ENCODE data around the gene PTGIS. TPM values are rescaled to one million over a fixed set of nuclear protein-coding genes. Genes with fewer than 3 reads are reported as not detected.

PTGIS gene
- polyA plus RNA-seq, 1 donor (not counting 4 experiments of a cell fraction or from before 2014, with no cell fraction given) = not detected

- no peak for DNase-seq (ENCODE audit: low read depth, low spot score)
- H2AFZ ChIP-seq (ENCODE audit: control insufficient read depth, low read length) = peak overlapping the region; percentile 73
- dilution Hi-C loops (cut with MboI; ENCODE audit: extremely low pct_ligation_motif_present, low sequenced_read_pairs) = no loop called here
These were observed 43.0 kb upstream of the PTGIS start for GRCh38 chr20:49610691-49611538.

GRCh38 chr20:49608752-49609670 lies 41.1 kb upstream of the PTGIS start:
- FAIRE-seq (no peak), DNase-seq (ENCODE audit: low read depth, low spot score) (no peak)
- no peak overlapping the region for H3K4me2 ChIP-seq (ENCODE audit: control insufficient read depth, extremely low read depth, insufficient read depth, low read depth, low read length)
- no peaks in the 10 kb centered on the region for H4K20me1 ChIP-seq (ENCODE audit: control insufficient read depth, extremely low read depth, insufficient read depth, low read length)
- H3K79me2 ChIP-seq (ENCODE audit: control insufficient read depth, insufficient read depth, low read length) = no peaks in the 10 kb centered on the region
- no peaks in the 10 kb centered on the region for H3K9me1 ChIP-seq (ENCODE audit: control insufficient read depth, extremely low read depth, insufficient read depth, low read length)
- H3K27me3 ChIP-seq (ENCODE audit: control insufficient read depth, extremely low read depth, insufficient read depth, low read length) = no peaks in the 10 kb centered on the region
- no peak overlapping the region for H2AFZ ChIP-seq (ENCODE audit: control insufficient read depth, low read length)
- TF ChIP-seq EZH2 (IDR thresholded peaks at IDR 0.05; ENCODE audit: low read length) = no peak
- TF ChIP-seq CTCF (optimal IDR thresholded peaks at IDR 0.05 in 1 of 3, IDR thresholded peaks at IDR 0.05 in 1 of 3, conservative IDR thresholded peaks at IDR 0.05 in 1 of 3; ENCODE audit: extremely low read depth in 1 of 3, insufficient read depth in 2 of 3, low read length in 3 of 3) = peak; percentile 97 to 99 (median 98)
- no peak overlapping the region for H3K27ac ChIP-seq (ENCODE audit: control insufficient read depth, insufficient read depth, low read length)
- H3K4me1 ChIP-seq (ENCODE audit: control insufficient read depth, extremely low read depth, insufficient read depth, low read length) = peaks cover 14% of the 10 kb centered on the region
- H3K4me3 ChIP-seq (ENCODE audit: control insufficient read depth in 2 of 3, extremely low read depth in 1 of 3, insufficient read depth in 2 of 3, low read depth in 1 of 3, low read length in 3 of 3) = no peak overlapping the region
- H3K9me3 ChIP-seq (ENCODE audit: control insufficient read depth, low read depth, low read length) = no peaks in the 10 kb centered on the region
- H3K9ac ChIP-seq (ENCODE audit: control insufficient read depth, extremely low read depth, insufficient read depth, low read length) = no peak overlapping the region
- dilution Hi-C loops (cut with MboI; ENCODE audit: extremely low pct_ligation_motif_present, low sequenced_read_pairs) = no loop called here
- no peaks in the 10 kb centered on the region for H3K36me3 ChIP-seq (ENCODE audit: control insufficient read depth in 2 of 2, extremely low read depth in 1 of 2, insufficient read depth in 2 of 2, low read length in 2 of 2)

More at GRCh38 chr20:49610691-49611538, 43.0 kb upstream of the PTGIS start:
- H3K4me1 ChIP-seq (ENCODE audit: control insufficient read depth, extremely low read depth, insufficient read depth, low read length) = peaks cover 4% of the 10 kb centered on the region
- H3K79me2 ChIP-seq (ENCODE audit: control insufficient read depth, insufficient read depth, low read length) = no peaks in the 10 kb centered on the region
- H3K4me3 ChIP-seq (ENCODE audit: control insufficient read depth in 2 of 3, extremely low read depth in 1 of 3, insufficient read depth in 2 of 3, low read depth in 1 of 3, low read length in 3 of 3) = peak overlapping the region in 1 of 3 experiments; percentile 42
- peak overlapping the region; percentile 78 for H3K4me2 ChIP-seq (ENCODE audit: control insufficient read depth, extremely low read depth, insufficient read depth, low read depth, low read length)
- FAIRE-seq = no peak
- H4K20me1 ChIP-seq (ENCODE audit: control insufficient read depth, extremely low read depth, insufficient read depth, low read length) = no peaks in the 10 kb centered on the region
- no peak overlapping the region for H3K27ac ChIP-seq (ENCODE audit: control insufficient read depth, insufficient read depth, low read length)
- TF ChIP-seq CTCF (optimal IDR thresholded peaks at IDR 0.05 in 1 of 3, IDR thresholded peaks at IDR 0.05 in 1 of 3, conservative IDR thresholded peaks at IDR 0.05 in 1 of 3; ENCODE audit: extremely low read depth in 1 of 3, insufficient read depth in 2 of 3, low read length in 3 of 3) = peak; percentile 86 to 100 (median 86)
- no peak for TF ChIP-seq EZH2 (IDR thresholded peaks at IDR 0.05; ENCODE audit: low read length)
- no peaks in the 10 kb centered on the region for H3K9me3 ChIP-seq (ENCODE audit: control insufficient read depth, low read depth, low read length)
- no peaks in the 10 kb centered on the region for H3K27me3 ChIP-seq (ENCODE audit: control insufficient read depth, extremely low read depth, insufficient read depth, low read length)
- H3K9ac ChIP-seq (ENCODE audit: control insufficient read depth, extremely low read depth, insufficient read depth, low read length) = no peak overlapping the region
- no peaks in the 10 kb centered on the region for H3K9me1 ChIP-seq (ENCODE audit: control insufficient read depth, extremely low read depth, insufficient read depth, low read length)
- H3K36me3 ChIP-seq (ENCODE audit: control insufficient read depth in 2 of 2, extremely low read depth in 1 of 2, insufficient read depth in 2 of 2, low read length in 2 of 2) = no peaks in the 10 kb centered on the region

Measured in keratinocyte (primary cell).